Stimulated activated naive CD8-positive, alpha-beta T cell treated with anti-CD3 and anti-CD28 coated beads, Interleukin-15, Interleukin-2, amounts not matched to agents 100 U/mL and 50 U/mL, for 24 hours (primary cell): Measurements from ENCODE around the gene OR5AP2.
"Not testable (repeated sequence)": the region's sequence is repeated elsewhere in the genome, so short reads cannot be mapped to it uniquely, and the experiment has no call there.

ENCODE experiments used
- ATAC-seq: fragments of 150-1000 bp; cut with Tn5 transposase; one replicate; pipeline ENCODE4 v1.10.0; 2021
- DNase-seq: peaks from one replicate; pipeline ENCODE4 v3.0.0; 2021

The OR5AP2 gene

DNA sequence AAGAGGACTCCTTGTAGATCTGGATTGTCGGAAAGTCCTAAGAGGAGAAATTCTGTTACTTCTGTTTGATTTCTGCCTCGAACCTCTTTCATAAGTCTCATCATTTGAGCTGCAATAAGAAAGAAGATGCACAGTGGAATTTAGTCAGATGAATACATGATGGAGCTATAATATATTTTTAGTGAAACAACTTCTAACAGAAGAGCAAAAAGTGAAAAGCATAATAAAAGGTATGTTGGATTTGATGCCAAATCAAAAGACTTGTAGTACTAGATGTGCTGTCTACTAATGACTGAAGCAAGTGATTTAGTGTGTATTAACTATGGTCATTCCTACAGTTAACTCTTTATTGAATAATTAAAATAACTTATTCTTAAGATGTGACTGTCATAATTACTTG, at the start of gene OR5AP2:
OR5AP2 (minus strand) TSS at position 101 of the 400 bp plus-strand sequence; CDS start at position 101, 0 bp downstream.
- ATAC-seq: no peak
- no peak for DNase-seq

- not testable (repeated sequence) for ATAC-seq, DNase-seq
Observed at GRCh38 chr11:56691179-56691578, 48.9 kb upstream of the OR5AP2 start.

GRCh38 chr11:56688554-56689100, 46.4 kb upstream of the OR5AP2 start:
- ATAC-seq: no peak
- no peak for DNase-seq

- DNase-seq (no peak), ATAC-seq (no peak)
Observed at GRCh38 chr11:56670984-56671383, 28.7 kb upstream of the OR5AP2 start.

DNA sequence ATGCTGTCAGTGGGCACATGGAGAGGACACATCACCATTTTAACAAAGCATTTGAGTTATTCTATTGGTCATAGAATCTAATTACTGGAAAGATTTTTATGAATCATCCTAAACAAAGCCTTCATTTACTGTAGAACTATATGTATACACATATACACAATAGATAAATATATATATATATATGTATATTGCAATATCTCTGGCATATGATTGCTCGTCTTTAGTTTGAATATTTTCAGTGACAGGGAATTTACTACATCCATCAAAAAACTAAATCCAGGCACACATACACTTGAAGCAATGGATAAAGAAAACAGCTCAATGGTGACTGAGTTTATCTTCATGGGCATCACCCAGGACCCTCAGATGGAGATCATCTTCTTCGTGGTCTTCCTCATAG, 21.1 kb upstream of the OR5AP2 start, which contains the start of gene OR5AR1:
OR5AR1 (plus strand) TSS at position 301 of the 400 bp plus-strand sequence; CDS start at position 301, 0 bp downstream.
- ATAC-seq (no peak), DNase-seq (no peak)

GRCh38 chr11:56659755-56660154, 17.5 kb upstream of the OR5AP2 start:
- ATAC-seq (no peak), DNase-seq (no peak)

DNA sequence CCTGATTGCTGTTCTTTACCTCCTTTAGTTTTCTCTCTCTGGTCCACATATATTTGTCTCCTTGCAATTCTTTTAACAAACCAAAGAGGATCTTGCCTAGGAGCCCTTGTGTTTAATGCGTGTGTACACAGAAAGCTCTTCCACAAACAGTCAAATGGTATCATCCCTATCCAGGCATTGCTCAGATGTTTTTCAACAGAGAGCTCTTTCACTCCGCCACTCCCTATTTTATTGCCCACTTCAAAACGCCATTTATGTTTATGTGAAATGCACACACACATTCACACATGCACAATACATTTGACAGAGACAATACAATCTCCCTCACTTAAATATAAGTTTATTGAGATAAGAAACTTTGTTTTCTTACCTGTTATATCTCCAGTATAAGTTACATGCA, 4.7 kb downstream of the OR5AP2 start:
- ATAC-seq: no peak

GRCh38 chr11:56636861-56637260, 5.4 kb downstream of the OR5AP2 start:
- no peak for DNase-seq
- ATAC-seq: no peak

More for the DNA sequence above, 4.7 kb downstream of the OR5AP2 start:
- DNase-seq: no peak

GRCh38 chr11:56632329-56632728, 9.9 kb downstream of the OR5AP2 start:
- DNase-seq (no peak), ATAC-seq (no peak)

DNA sequence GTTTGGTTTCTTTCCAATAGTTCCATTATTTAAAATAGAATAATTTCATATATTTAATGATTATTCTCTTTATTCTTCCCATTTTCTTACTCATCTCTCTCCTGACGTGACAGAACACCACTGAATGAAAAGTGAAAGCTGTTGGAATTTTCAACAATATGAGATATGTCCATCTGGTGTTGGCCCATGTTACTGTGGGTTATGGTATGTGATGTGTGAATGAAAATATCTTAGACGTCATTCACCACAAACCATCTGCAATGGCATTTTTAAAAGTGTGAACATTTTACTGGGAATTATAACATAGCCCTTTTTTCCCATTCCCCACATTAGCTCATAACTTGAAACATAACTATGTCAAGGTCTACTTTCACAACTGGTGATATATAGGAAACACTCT, 16.3 kb downstream of the OR5AP2 start:
- DNase-seq (no peak), ATAC-seq (no peak)

DNA sequence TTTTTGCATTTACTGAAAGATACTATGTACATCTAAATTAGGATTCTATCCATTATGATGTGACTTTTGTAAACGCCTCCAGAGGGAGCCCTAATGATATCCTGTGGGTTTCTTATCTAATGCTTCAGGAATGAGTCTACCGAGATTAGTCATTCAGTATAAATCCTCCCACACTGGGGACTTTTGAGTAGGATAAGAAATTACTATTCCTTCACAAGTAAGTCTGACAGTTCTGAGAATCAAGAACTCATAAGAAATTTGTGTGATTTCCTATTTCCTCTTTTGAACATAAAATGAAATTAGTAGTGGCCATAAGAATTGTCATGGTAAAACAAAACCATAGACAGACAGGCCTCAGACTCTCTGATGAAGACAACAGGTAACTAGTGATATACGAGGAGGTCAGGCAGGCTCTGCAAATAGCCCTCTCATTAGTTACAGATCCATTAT, 17.6 kb downstream of the OR5AP2 start:
- ATAC-seq (no peak), DNase-seq (no peak)

DNA sequence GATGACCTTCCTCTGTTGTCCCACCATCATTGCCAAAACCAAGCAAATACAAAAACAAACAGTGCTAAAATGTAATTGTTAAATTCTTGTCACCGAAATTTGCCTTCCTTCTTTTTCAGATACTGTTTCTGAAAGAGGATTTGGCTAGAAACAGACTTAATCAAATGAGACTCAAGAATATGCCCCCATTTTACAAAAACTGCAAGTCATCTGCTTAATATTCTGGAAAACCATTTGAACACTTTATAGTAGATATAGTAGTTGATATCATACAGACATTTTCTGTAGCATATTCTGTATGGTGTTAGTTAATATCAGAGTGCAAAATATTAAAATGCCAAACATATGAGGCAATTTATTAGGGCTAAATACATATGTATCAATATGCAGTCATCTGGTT, 31.1 kb downstream of the OR5AP2 start:
- ATAC-seq (no peak), DNase-seq (no peak)

DNA sequence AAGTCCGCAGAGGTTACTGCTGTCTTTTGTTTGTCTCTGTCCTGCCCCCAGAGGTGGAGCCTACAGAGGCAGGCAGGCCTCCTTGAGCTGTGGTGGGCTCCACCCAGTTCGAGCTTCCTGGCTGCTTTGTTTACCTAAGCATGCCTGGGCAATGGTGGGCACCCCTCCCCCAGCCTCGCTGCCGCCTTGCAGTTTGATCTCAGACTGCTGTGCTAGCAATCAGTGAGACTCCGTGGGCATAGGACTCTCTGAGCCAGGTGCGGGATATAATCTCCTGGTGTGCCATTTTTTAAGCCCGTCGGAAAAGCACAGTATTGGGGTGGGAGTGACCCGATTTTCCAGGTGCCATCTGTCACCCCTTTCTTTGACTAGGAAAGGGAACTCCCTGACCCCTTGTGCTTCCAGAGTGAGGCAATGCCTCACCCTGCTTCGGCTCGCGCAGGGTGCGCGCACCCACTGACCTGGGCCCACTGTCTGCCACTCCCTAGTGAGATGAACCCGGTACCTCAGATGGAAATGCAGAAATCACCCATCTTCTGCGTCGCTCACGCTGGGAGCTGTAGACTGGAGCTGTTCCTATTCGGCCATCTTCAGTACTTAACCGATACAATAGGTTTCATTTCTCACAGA, 50.0 kb downstream of the OR5AP2 start:
- DNase-seq: not testable (repeated sequence)

More for the DNA sequence above, 50.0 kb downstream of the OR5AP2 start:
- ATAC-seq: not testable (repeated sequence)
